K562 (cell line): ENCODE data around the gene WDR83. TPM values are rescaled to one million over a fixed set of nuclear protein-coding genes. Genes with fewer than 3 reads are reported as not detected.

ENCODE experiments used
- DIDO1 ChIP-seq: fragments of 450-650 bp; IDR thresholded peaks from 2 replicates; pipeline ENCODE4 v1.6.1; 2016; ENCODE audit warnings: low read depth, missing biosample characterization, missing genetic modification characterization
- DNMT1 ChIP-seq: fragments of 450-650 bp; IDR thresholded peaks from 2 replicates; pipeline ENCODE4 v1.6.1; 2016; ENCODE audit warnings: antibody characterized with exemption, mild to moderate bottlenecking
- EGR1 ChIP-seq: fragments of 450-650 bp; conservative IDR thresholded peaks from 2 replicates; pipeline ENCODE4 v1.6.1; 2017; ENCODE audit warnings: mild to moderate bottlenecking
- ERF ChIP-seq: fragments of 450-650 bp; formaldehyde crosslinking; IDR thresholded peaks from 2 replicates; pipeline ENCODE4 v1.4.0; 2020; ENCODE audit warnings: mild to moderate bottlenecking, mixed read lengths
- FOSL1 ChIP-seq: fragments of 200-800 bp; sonication (Bioruptor generic); conservative IDR thresholded peaks from 2 replicates; pipeline ENCODE4 v1.6.1; 2016; ENCODE audit warnings: missing genetic modification characterization, missing compliant biosample characterization
- MLX ChIP-seq, 2 experiments: fragments of 450-650 bp in 1 of 2; sonication (generic) in 1 of 2; formaldehyde crosslinking; conservative IDR thresholded peaks; 2 replicates each; pipeline versions ENCODE4 v1.4.0 to v1.8.1; 2020 to 2022; ENCODE audit warnings: mild to moderate bottlenecking in 1 of 2, missing genetic modification reagents in 1 of 2
- NFXL1 ChIP-seq: fragments of 450-650 bp; formaldehyde crosslinking; IDR thresholded peaks from 2 replicates; pipeline ENCODE4 v1.4.0; 2021; ENCODE audit warnings: mild to moderate bottlenecking
- PPARD ChIP-seq: fragments of 250-450 bp; sonication (Bioruptor Pico); IDR thresholded peaks from 2 replicates; pipeline ENCODE4 v1.8.0; 2022; ENCODE audit warnings: inconsistent platforms, mild to moderate bottlenecking, moderate library complexity
- PTBP1 ChIP-seq: fragments of 200-400 bp; formaldehyde crosslinking; IDR thresholded peaks from 2 replicates; pipeline ENCODE4 v1.6.1; 2017; ENCODE audit warnings: low read depth, low read length
- RAD21 ChIP-seq, 2 experiments: fragments of 250-450 bp in 1 of 2; fragments of 450-650 bp in 1 of 2; sonication (Bioruptor Pico) in 1 of 2; formaldehyde crosslinking in 1 of 2; IDR thresholded peaks in 1 of 2; conservative IDR thresholded peaks in 1 of 2; 2 replicates each; pipeline versions ENCODE4 v1.4.0 to v1.8.0; 2020 to 2022; ENCODE audit warnings: mild to moderate bottlenecking in 2 of 2, moderate library complexity in 1 of 2
- SAFB ChIP-seq: fragments of 200-400 bp; formaldehyde crosslinking; IDR thresholded peaks from 2 replicates; pipeline ENCODE4 v1.6.1; 2017; ENCODE audit warnings: low read depth, low read length, borderline replicate concordance
- THRAP3 ChIP-seq: fragments of 450-650 bp; IDR thresholded peaks from 2 replicates; pipeline ENCODE4 v1.6.1; 2016; ENCODE audit warnings: mild to moderate bottlenecking, inconsistent platforms, borderline replicate concordance
- TRIM28 ChIP-seq: fragments of 450-650 bp; IDR thresholded peaks from 2 replicates; pipeline ENCODE4 v1.6.1; 2017
- polyA plus RNA-seq, 8 experiments: library from polyadenylated mRNA; depleted of rRNA in 4 of 8; stranded (reverse) in 5 of 8; unstranded in 3 of 8; fragments of >200 nt; fragmentation: Nextera tagmentation in 2 of 8; fragmentation: Illumina TruSeq in 1 of 8; extraction: Ambion mirVana in 2 of 8; extraction: Trizol in 1 of 8; gene quantifications; 2 replicates each; pipeline versions ENCODE4 v1.2.1 to v1.2.3, GENCODE V29; 2011 to 2014; ENCODE audit warnings: inconsistent platforms in 1 of 8, missing spikeins in 1 of 8
- total RNA-seq, 7 experiments: library from RNA; depleted of rRNA in 6 of 7; stranded (reverse); fragments of >200 nt in 6 of 7; fragmentation: Illumina TruSeq in 2 of 7; extraction: Trizol in 2 of 7; gene quantifications; 2 replicates each; pipeline versions ENCODE4 v1.2.1 to v1.2.3, GENCODE V29; 2011 to 2021; ENCODE audit warnings: low replicate concordance in 1 of 7

Gene WDR83
- total and polyA plus RNA-seq, 9 of the 15 experiments (the other 6 are each of a cell fraction or from before 2014, with no cell fraction given): 0.52 to 21.3 (median 4.2) TPM

GRCh38 chr19:12669270-12670158 lies 2.9 kb downstream of the WDR83 start (continued):
- TF ChIP-seq ERF (CRISPR knock-in tag): 0 out of 2 replicates have a peak, but pooled peaks have one; percentile 69
- peak; percentile 72 for TF ChIP-seq TRIM28
- TF ChIP-seq EGR1: peak; percentile 76
- TF ChIP-seq FOSL1 (tag): 0 out of 2 replicates have a peak, but pooled peaks have one; percentile 13
- TF ChIP-seq DIDO1 (tag): peak; percentile 100
- peak; percentile 66; the same call in 1 of the 2 replicates for TF ChIP-seq DNMT1
- 0 out of 4 replicates have a peak, but pooled peaks of 1 of the 2 experiments have one; percentile 56 for TF ChIP-seq MLX (CRISPR knock-in tag; conservative IDR thresholded peaks at IDR 0.05)
- TF ChIP-seq RAD21 (CRISPR knock-in tag; conservative IDR thresholded peaks at IDR 0.05 in 1 of 2, IDR thresholded peaks at IDR 0.05 in 1 of 2): peak in 1 of 2 experiments; percentile 7; a peak in 1 of 4 replicates
- TF ChIP-seq PPARD (CRISPR knock-in tag): no peak
- peak; percentile 97 for TF ChIP-seq THRAP3
- no peak for TF ChIP-seq NFXL1 (CRISPR knock-in tag)
- 0 out of 2 replicates have a peak, but pooled peaks have one; percentile 12 for TF ChIP-seq PTBP1
- no peak for TF ChIP-seq SAFB
- TF ChIP-seq, all 486 proteins: peak for 163
